GM18520 (cell line): ENCODE measurements around the gene APBA2.

Experiments used
- ATAC-seq: cut with Tn5 transposase; IDR thresholded peaks from one replicate; pipeline ENCODE4 v1.9.1; 2021; ENCODE audit not compliant: unreplicated experiment

Gene APBA2

DNA sequence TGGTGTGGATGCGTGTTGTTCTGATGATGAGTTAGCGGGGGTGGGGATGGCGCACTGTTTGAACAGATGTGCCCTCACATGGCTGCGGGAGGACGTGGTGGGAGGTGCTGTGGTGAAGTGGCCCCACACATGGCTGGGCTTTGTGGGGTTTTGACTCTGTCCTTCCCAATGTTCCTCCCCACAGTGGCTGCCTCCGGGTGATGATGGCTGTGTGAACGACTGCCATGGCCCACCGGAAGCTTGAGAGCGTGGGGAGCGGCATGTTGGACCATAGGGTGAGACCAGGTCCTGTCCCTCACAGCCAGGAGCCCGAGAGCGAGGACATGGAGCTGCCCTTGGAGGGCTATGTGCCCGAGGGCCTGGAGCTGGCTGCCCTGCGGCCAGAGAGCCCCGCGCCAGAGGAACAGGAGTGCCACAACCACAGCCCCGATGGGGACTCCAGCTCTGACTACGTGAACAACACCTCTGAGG is 167.9 kb downstream of the APBA2 start:
- no peak for ATAC-seq

GRCh38 chr15:29054171-29055045 is 168.6 kb downstream of the APBA2 start:
- no peak for ATAC-seq

- no peak for ATAC-seq
Observed at GRCh38 chr15:29055876-29056275, 170.1 kb downstream of the APBA2 start.

DNA sequence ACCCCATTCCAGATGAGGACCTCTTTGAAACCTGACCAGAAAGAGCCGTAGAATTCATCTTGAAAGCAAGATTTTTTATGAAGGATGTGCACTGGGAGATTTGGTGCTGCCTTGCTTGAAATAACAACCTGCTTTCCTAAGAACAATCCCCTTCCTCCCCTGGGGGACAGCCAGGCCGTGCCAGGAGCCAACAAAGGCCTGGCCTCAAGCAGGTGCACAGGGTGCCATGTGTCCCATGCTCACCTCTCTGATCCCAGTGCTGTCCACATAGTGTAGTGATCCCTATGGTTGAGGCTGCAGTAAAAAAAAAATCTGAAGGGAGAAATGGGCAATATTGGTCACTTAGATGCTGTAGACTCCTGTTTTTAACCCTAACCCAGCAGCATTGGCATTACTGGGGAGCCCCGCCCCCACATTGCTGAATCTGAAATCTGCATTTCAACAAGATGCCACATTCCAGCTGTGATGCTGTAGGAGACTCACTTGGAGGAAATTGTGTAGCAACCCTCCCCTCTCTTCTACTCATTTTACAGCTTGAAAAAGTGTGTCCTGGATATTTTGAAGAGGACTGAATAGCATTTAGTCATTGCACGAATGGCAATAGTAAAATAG is 171.2 kb downstream of the APBA2 start:
- ATAC-seq: no peak

GRCh38 chr15:29057856-29058255 is 172.1 kb downstream of the APBA2 start:
- ATAC-seq: no peak

GRCh38 chr15:29058903-29059539 is 173.2 kb downstream of the APBA2 start:
- ATAC-seq: no peak

DNA sequence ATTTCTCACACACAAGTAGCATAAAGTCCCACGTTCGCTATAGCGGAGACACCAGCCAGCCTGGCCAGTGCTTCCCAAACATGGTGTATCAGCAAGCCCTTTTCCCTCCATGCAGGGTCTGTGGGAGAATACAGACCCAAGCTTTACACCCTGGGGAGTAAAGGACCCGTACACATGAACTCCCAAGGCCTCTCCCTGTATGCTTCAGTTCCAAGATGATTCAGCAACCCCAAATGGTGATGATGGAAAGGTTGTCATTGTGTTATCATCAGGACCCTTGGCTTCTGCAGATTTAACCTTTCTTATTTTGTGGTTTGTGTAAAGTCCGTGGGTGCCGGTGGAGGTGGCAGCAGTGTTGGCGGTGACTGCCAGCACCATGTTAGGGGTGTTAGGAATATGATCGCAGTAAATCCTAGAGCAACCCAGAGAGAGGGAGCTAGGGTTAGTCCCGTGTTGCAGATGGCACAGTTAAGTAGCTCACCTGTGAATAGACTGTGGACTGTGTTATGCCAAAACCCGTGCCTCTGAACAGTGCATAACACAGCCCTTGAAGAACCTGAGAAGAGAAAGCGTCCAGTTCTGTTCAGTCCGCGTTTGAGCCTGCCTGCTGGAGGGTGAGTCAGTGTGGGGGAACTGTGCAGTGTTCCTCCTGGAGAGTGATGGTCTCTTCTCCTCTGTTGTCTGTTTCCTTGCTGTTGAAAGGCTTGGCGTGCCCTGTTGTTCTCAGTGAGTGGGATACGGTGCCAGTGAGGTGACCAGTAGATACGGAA is 174.3 kb downstream of the APBA2 start:
- no peak for ATAC-seq

DNA sequence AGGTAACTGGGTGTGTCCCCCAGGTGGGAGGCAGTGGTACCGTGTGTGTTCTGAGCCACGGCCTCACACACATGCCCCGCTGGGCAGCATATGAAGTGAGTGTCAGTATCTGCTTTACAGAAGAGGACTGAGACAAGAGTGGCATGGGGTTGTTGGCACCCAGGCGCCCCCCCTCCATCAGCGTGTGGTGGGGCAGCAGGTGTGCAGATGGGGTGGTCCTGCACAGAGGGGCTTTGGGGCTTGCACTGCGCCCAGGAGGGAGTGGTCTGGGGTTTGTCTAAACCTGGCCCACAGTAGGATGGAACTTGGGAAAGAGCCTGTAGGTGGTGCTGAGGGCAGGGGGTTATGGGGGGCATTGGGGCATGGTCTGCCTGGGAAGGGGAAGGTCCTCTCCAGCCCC is 176.0 kb downstream of the APBA2 start:
- ATAC-seq: no peak

DNA sequence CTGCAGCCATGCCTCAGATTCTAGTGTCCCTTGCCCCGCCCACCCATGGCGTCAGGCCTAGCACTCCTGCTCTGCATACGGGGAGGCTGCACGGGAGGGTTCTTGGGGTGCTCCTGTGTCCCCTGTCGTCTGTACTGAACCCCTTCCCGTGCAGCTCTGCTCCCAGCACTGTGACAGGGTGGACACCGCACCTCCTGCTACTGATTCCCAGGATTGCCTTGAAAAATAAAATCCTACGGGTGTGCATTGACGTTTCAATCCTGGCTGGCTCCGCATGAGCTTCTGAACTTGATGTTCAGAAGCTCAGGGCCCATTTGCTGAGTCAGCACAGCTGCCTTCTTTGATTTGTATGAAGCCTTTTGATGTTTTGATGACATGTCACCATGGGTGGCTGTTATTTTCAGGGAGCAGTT is 176.4 kb downstream of the APBA2 start:
- ATAC-seq: no peak

GRCh38 chr15:29062626-29063025 is 176.9 kb downstream of the APBA2 start:
- no peak for ATAC-seq

DNA sequence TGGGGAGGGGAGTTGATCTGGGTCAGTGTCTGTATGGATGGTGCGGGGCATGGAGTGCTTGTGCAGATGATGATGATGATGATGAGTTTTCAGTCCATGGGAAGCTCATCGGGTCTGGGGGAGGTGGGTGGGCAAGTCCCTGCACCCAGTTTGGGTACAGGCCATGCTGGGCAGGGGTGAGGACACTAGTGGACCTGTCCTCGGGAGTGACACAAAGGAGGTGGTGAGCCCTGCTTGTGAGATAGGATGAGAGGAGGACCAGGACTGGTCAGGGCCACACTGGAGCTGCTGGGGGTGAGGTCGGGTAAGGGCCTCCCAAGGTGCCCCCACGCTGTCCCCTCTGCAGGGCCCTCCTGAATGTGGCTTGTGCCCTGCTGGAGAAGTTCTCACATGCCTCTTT is 177.9 kb downstream of the APBA2 start:
- ATAC-seq: no peak

DNA sequence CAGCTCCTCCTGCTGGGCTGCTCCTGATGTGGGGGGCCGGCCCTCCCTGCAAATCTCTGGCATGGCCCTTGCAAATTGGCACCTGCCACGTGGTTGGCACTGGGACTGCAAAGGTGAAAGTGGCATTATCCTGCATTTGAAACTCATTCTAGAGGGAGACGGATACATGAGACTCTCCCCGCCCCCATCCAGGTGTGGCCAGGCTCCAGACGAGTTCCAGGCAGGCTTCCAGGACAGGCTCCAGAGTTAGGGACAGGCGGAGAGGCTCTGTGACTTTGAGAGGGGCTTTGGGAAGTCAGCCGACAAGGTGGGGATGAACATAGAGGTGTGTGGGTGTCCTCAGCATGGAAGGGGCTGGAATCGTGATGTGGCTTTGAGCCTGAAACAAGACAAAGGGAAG is 178.5 kb downstream of the APBA2 start:
- no peak for ATAC-seq

GRCh38 chr15:29064731-29065130 is 179.0 kb downstream of the APBA2 start:
- ATAC-seq: no peak

DNA sequence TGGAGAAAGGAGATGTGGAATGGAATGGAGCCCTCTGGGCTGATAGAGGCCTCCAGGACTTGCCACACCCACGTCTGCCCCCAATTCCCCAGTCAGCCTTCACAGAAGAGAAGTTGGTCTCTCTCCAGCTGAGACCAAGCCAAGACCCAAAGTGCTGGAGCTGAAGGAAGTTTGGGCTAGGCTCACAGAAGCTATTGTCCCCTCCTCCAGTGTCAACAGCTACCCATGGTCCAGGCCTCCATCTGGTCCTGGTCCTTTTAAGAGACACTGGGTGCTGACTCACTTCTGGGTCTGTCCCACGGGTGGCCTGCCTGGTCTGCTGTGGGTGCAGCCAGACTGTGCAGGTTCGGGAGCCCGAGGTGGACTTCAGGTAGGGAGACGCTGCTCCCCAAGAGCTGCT is 179.8 kb downstream of the APBA2 start:
- no peak for ATAC-seq

DNA sequence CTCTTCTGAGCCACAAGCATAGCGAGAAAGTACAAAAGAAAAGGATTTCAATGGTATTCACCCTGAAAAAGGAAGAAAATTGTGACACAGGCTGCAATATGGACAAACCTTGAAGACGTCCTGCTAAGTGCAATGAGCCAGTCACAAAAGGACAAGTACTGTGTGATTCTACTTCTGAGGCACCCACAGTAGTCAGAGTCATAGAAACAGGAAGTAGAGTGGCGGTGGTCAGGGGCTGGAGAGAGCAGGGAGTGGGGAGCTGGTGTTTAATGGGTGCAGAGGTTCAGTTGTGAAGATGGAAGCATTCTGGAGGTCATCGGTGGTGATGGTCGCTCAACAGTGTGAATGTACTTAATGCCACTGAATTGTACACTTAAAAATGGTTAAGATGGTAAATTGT is 180.5 kb downstream of the APBA2 start:
- no peak for ATAC-seq

DNA sequence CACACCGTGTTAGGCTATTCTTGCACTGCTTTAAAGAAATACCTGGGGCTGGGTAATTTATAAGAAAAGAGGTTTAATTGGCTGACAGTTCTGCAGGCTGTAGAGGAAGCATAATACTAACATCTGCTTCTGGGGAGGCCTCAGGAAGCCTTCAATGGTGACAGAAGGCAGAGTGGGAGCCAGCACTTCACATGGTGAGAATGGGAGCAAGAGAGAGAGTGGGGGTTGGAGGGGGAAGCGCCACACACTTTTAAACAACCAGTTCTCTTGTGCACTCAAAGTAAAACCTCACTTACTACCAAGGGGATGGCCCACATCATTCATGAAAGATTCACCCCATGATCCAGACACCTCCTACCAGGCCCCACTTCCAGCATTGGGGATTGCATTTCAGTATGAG is 181.1 kb downstream of the APBA2 start:
- no peak for ATAC-seq

- no peak for ATAC-seq
Observed at GRCh38 chr15:29067949-29068348, 182.2 kb downstream of the APBA2 start.

DNA sequence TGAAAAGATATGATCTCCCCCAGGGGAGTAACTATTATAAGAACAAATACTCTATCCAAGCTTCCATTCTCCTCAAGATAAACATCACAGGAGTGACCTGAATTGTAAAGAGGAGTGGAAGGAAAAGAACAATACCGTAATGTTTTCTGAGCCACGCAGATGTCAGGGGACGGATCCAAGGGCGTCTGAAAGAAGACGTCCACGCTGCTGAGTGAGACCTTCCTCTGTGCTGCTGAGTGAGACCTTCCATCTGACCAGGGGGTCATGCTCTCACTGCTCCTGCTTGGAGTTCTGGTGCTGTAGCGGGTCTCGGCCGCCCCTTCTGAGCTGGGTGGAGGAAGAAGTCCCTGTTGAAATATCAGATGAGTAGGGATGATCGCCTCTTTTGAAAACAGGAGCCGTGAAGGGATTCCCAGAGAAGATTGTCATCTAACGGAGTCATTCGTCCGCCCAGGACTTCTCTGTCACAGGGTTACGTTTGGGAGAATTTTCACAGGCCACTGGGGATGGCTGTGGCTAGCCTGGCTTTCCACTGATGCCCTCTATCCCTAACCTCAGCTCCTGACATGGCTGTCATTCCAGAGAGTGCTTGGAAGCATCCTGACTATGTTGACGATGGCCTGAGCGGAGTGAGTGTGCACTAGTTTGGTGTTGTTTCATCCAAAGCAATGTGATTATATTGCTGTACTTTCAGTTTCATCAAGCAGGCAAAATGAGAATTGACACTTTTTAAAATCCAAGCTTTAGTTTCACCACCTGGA is 184.9 kb downstream of the APBA2 start:
- no peak for ATAC-seq

DNA sequence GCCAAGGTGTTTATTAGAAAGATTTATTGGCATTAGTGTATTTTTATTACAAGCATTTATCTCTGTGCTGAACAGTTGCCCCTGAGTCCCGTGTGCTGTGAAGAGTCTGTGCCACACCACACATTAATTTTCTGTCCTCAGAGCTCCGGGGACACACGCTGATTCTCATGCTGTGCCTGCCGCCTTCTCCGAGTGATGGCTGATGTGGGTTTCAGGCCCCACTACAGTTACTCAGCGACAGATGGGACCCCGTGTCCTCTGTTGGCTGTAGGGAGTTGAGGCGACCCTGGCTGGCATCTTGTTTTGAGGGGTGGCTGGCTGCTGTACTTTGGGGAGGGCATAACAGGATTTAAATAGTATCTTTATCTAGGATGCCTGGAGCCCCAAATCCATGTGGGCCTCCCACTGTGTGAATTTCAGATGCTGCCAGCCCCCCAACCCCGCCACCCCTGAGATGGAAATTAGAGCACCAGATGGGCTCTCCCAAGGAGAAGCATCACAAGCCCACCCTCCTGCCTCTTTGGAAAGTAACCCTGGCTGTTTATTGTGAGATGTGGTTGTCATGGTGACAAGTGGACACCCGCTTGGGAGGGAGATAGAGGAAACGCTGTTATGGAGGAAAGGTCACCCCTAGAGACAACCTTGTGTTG is 185.6 kb downstream of the APBA2 start:
- no peak for ATAC-seq

- ATAC-seq: no peak
Observed at GRCh38 chr15:29071882-29072273, 186.1 kb downstream of the APBA2 start.
